Activated CD4-positive, alpha-beta memory T cell treated with anti-CD3 and anti-CD28 coated beads for 36 hours (primary cell): ENCODE results near the gene ID3. TPM values are rescaled to one million over a fixed set of nuclear protein-coding genes. Genes with fewer than 3 reads are reported as not detected.

Experiments used
- CTCF ChIA-PET: fragments of 350-600 bp; sonication (Branson Sonifier 250); formaldehyde crosslinking; loops from one replicate; lab custom pipeline; 2021; ENCODE audit warnings: antibody characterized with exemption, inconsistent platforms; lab: Charles Lee
- POLR2A ChIA-PET: fragments of 350-600 bp; sonication (Branson Sonifier 250); formaldehyde crosslinking; loops from one replicate; lab custom pipeline; 2021; ENCODE audit warnings: antibody characterized with exemption; lab: Charles Lee
- DNase-seq: peaks from one replicate; pipeline ENCODE4 v3.0.0-alpha.2; 2020
- H3K27ac Mint-ChIP-seq: one replicate; pipeline ENCODE4 v1.8.0; 2021; ENCODE audit warnings: mixed read lengths
- H3K27me3 Mint-ChIP-seq: one replicate; pipeline ENCODE4 v1.8.0; 2021; ENCODE audit warnings: mixed read lengths
- H3K36me3 Mint-ChIP-seq: one replicate; pipeline ENCODE4 v1.8.0; 2021; ENCODE audit warnings: mixed read lengths
- H3K4me1 Mint-ChIP-seq: one replicate; pipeline ENCODE4 v1.8.0; 2021; ENCODE audit warnings: low read depth, mixed read lengths
- H3K4me3 Mint-ChIP-seq: one replicate; pipeline ENCODE4 v1.8.0; 2021; ENCODE audit warnings: mild to moderate bottlenecking, mixed read lengths
- H3K9me3 Mint-ChIP-seq: one replicate; pipeline ENCODE4 v1.8.0; 2021; ENCODE audit warnings: mixed read lengths
- intact Hi-C: fragments of 100-400 bp; cut with micrococcal nuclease; formaldehyde crosslinking; loops from one replicate; pipeline ENCODE4 v1.15.1; 2023
- total RNA-seq, 2 experiments: library from RNA; stranded (reverse); gene quantifications; one replicate each; pipeline ENCODE4 v1.2.3, GENCODE V29; 2021

Gene ID3
- total RNA-seq, 2 experiments from 2014 or later: 35.9 to 36.2 TPM

- CTCF ChIA-PET: interaction anchor here (0.6 to 2.6 kb wide), 5 partner anchors 11 to 154 kb away, joined by 3 to 24 read pairs (median 4); no protein-coding TSS in a partner anchor
- peaks cover 39% of the 10 kb centered on the region for H3K4me1 Mint-ChIP-seq
- no peak overlapping the region for H3K27ac Mint-ChIP-seq
These were observed 36.9 kb downstream of the ID3 start for GRCh38 chr1:23522244-23522982.

GRCh38 chr1:23521588-23521987, 37.7 kb downstream of the ID3 start:
- Mint-ChIP-seq H3K4me1 (peaks cover 31% of the 10 kb centered on the region), H3K36me3 (peaks cover 46% of the 10 kb centered on the region), H3K27ac (no peak overlapping the region), H3K27me3 (no peaks in the 10 kb centered on the region), H3K4me3 (no peak overlapping the region), H3K9me3 (no peaks in the 10 kb centered on the region)
- ChIA-PET POLR2A (no interaction called here), CTCF (interaction anchor here (2.6 kb wide), 1 partner anchor 24 kb away, joined by 24 read pairs; no protein-coding TSS in a partner anchor)
- intact Hi-C loops: no loop called here
- DNase-seq: no peak

More at GRCh38 chr1:23522244-23522982, 36.9 kb downstream of the ID3 start:
- H3K9me3 Mint-ChIP-seq: no peaks in the 10 kb centered on the region
- intact Hi-C loops: loop anchor here (1.0 kb wide), 1 partner anchor 11 kb away; no protein-coding TSS in a partner anchor
- DNase-seq: peak; percentile 34
- no peaks in the 10 kb centered on the region for H3K27me3 Mint-ChIP-seq
- H3K36me3 Mint-ChIP-seq: peaks cover 39% of the 10 kb centered on the region
- H3K4me3 Mint-ChIP-seq: no peak overlapping the region
- POLR2A ChIA-PET: no interaction called here

- ChIA-PET POLR2A (no interaction called here), CTCF (interaction anchor here (0.8 to 6.2 kb wide), 2 partner anchors 12 to 21 kb away, joined by 3 to 45 read pairs; no protein-coding TSS in a partner anchor)
- Mint-ChIP-seq H3K27me3 (no peaks in the 10 kb centered on the region), H3K36me3 (peaks cover 59% of the 10 kb centered on the region), H3K4me1 (peaks cover 2% of the 10 kb centered on the region), H3K27ac (no peak overlapping the region), H3K9me3 (no peaks in the 10 kb centered on the region), H3K4me3 (no peak overlapping the region)
- DNase-seq: no peak
- intact Hi-C loops: no loop called here
These were observed 41.7 kb downstream of the ID3 start for GRCh38 chr1:23517581-23517980.

GRCh38 chr1:23515905-23516304, 43.4 kb downstream of the ID3 start:
- H3K27ac Mint-ChIP-seq: no peak overlapping the region
- H3K36me3 Mint-ChIP-seq: peaks cover 53% of the 10 kb centered on the region
- H3K27me3 Mint-ChIP-seq: no peaks in the 10 kb centered on the region
- H3K4me3 Mint-ChIP-seq: no peak overlapping the region
- POLR2A ChIA-PET: interaction anchor here (0.7 to 1.5 kb wide), 2 partner anchors 9 to 12 kb away, joined by 3 to 4 read pairs; no protein-coding TSS in a partner anchor
- CTCF ChIA-PET: interaction anchor here (0.6 to 6.2 kb wide), 4 partner anchors 10 to 172 kb away, joined by 3 to 45 read pairs (median 8); no protein-coding TSS in a partner anchor
- H3K4me1 Mint-ChIP-seq: no peaks in the 10 kb centered on the region
- intact Hi-C loops: no loop called here
- DNase-seq: no peak
- H3K9me3 Mint-ChIP-seq: no peaks in the 10 kb centered on the region

GRCh38 chr1:23514111-23514679, 45.1 kb downstream of the ID3 start:
- H3K27ac Mint-ChIP-seq: no peak overlapping the region
- POLR2A ChIA-PET: no interaction called here
- H3K27me3 Mint-ChIP-seq: no peaks in the 10 kb centered on the region
- H3K9me3 Mint-ChIP-seq: no peaks in the 10 kb centered on the region
- intact Hi-C loops: no loop called here
- CTCF ChIA-PET: interaction anchor here (2.4 to 6.2 kb wide), 2 partner anchors 17 to 26 kb away, joined by 11 to 45 read pairs; no protein-coding TSS in a partner anchor
- no peaks in the 10 kb centered on the region for H3K4me1 Mint-ChIP-seq
- DNase-seq: no peak
- H3K4me3 Mint-ChIP-seq: no peak overlapping the region
- H3K36me3 Mint-ChIP-seq: peaks cover 63% of the 10 kb centered on the region

- Mint-ChIP-seq H3K4me1 (no peaks in the 10 kb centered on the region), H3K27me3 (no peaks in the 10 kb centered on the region), H3K27ac (no peak overlapping the region), H3K36me3 (peaks cover 44% of the 10 kb centered on the region), H3K4me3 (no peak overlapping the region), H3K9me3 (no peaks in the 10 kb centered on the region)
- ChIA-PET CTCF (interaction anchor here (1.4 to 4.6 kb wide), 2 partner anchors 13 to 30 kb away, joined by 4 to 45 read pairs; no protein-coding TSS in a partner anchor), POLR2A (no interaction called here)
- intact Hi-C loops: no loop called here
- DNase-seq: no peak
These were observed 49.4 kb downstream of the ID3 start for GRCh38 chr1:23509896-23510295.

Other genes with a start within 250 kb of the ID3 start
- gene HNRNPR, start 215.2 kb downstream of the ID3 start, total RNA-seq: 100 to 1,000 TPM; 180 to 183 TPM
- 1 to 10 TPM; 4.6 to 4.8 TPM for gene ZNF436, start 189.7 kb downstream of the ID3 start, total RNA-seq
- 1 to 10 TPM; 4.4 to 4.5 TPM for gene TCEA3, start 134.8 kb downstream of the ID3 start, total RNA-seq
- gene ASAP3, start 75.3 kb downstream of the ID3 start, total RNA-seq: under 1 TPM; 0.50 to 0.58 TPM
- 10 to 100 TPM; 22.1 to 26.3 TPM for gene E2F2, start 28.3 kb downstream of the ID3 start, total RNA-seq
- gene RPL11, start 132.3 kb upstream of the ID3 start, total RNA-seq: 1,000 to 10,000 TPM; 1,338 to 1,385 TPM
- 10 to 100 TPM; 28.1 to 30.4 TPM for gene ELOA, start 184.0 kb upstream of the ID3 start, total RNA-seq
- 10 to 100 TPM; 67.2 to 69.0 TPM for gene PITHD1, start 218.9 kb upstream of the ID3 start, total RNA-seq
- 10 to 100 TPM; 70.5 to 71.1 TPM for gene LYPLA2, start 231.6 kb upstream of the ID3 start, total RNA-seq
- gene GALE, start 241.3 kb upstream of the ID3 start, total RNA-seq: 10 to 100 TPM; 49.4 to 54.9 TPM